HG03135 (cell line): ENCODE results near the gene PLB1.

Source experiments
- ATAC-seq: cut with Tn5 transposase; IDR thresholded peaks from one replicate; pipeline ENCODE4 v1.9.1; 2021; ENCODE audit warnings: mild to moderate bottlenecking, moderate library complexity; ENCODE audit not compliant: unreplicated experiment

Gene PLB1

DNA sequence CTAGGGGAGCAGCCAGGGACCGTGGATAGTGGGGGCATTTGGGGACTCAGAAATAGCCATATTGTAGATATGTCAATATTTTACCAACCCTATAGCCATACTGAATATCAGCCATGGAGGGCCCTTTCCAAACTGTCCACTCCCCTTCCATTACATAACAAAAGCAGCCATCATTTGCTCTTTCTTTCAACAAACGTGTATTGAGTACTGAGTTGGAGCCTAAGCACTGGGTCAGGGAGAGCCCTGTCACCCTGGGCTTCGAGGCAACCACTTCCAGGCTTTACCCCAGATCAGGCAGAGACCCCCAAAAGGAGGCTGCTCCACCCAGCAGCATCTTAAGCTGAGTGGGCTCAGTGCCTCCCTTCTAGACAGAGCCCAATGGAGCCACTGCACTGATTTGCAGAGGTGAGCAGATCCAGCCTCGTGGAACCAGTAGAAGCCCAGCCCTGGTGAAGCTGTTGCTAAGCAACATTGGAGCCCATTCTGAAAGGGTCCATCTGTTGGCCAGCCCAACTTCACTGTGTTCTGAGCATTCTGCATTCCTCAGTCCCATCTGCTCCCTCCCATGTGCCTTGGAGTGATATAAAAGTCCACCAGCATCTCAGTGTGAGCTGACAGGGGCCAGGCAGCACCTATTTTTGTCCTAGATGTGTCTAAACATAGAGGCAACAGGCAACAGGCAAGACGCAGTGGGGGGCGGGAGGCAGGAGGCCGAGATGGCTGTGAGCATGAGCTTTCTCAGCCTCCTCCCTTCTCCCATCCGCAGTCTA is 112.1 kb downstream of the PLB1 start:
- no peak for ATAC-seq

DNA sequence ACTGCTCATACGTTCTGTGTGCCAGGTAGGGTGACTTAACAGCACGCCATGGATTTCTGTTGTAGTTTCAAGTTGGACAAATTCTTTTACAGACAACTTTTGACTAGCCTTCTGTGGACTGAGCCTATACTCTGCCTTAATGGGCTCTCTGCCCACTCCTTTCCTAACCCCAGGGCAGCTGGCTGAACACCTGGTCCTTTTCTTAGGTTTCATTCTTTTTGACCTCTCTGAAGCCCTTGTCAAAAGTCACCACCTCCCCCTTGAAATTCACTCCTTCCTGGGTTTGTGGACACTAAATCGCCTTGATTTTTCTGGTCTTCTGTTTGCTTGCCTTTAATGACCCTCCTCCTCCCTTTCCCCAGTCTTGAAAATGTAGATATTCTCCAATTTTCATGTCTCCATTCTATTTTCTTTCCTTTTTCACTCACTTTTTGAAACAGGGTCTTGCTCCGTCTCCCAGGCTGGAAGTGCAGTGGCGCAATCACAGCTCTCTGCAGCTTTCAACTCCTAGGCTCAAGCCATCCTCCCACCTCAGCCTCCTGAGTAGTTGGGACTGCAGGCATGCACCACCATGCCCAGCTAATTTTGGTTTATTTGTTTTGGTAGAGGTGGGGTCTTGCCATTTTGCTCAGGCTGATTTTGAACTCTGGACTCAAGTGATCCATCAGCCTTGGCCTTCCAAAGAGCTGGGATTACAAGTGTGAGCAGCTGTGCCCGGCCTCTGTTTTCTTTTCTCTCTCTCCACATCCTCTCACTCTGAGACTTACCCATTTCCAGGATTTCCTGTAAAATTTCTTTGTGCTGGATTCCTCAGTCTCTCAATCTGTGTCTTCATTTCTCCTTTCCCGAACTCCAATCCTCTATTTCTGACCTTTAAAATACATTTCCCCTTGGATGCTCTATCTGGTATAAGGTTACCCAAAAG is 112.9 kb downstream of the PLB1 start:
- ATAC-seq: no peak

DNA sequence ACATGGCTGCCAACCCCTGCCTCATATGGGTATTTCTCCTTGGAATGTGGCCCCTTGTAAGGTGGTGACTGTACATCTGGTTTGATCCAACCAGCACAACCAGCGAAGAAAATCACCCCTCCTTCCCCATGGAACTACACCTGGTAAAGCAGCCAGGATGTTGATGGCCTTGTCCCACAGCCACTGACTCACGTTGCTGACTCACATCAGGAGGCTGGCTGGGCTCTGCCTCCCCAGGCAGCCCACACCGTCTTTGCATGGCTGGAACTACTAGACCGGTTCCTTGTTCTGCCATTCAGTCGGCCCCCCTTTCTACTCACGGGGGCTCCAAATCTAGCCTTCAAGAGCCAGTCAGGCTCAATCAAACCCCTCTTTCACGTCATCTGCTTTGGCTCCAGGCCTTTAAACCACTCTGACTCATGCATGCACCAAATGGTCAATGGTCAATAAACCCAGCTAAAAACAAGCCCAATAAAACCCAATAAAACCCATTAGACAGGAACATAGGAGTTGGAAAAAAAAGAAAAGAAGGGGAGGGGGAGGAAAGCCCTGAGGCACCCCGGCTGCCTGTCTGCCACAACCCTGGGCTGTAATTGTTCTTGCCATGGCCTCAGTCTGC is 114.8 kb downstream of the PLB1 start:
- ATAC-seq: no peak

DNA sequence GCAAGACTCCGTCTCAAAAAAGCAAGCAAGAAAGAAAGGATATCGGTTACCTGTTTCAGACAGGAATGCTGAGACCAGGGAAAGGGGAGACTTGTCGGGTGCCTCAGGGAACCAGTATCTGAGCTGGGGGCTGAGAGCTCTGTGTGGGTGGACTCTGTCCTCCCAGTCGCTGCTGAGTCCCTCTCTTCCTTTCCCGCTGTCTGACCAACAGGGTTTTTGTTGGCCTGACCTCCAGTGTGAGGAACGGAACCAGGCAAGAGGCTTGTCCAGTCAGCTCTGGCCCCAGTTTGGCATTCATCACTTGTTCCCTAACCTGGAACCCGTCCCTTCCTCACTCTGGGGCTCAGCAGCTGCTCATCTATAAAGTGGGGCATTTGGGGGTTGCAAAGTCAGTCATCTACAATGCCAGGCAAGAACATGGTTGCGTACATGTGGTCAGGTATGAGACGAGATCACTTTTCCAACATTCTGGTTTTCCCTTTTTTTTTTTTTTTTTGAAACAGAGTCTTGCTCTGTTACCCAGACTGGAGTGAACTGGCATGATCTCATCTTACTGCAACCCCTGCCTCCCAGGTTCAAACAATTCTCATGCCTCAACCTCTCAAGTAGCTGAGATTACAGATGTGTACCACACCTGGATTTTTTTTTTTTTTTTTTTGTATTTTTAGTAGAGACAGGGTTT is 116.4 kb downstream of the PLB1 start:
- ATAC-seq: no peak

DNA sequence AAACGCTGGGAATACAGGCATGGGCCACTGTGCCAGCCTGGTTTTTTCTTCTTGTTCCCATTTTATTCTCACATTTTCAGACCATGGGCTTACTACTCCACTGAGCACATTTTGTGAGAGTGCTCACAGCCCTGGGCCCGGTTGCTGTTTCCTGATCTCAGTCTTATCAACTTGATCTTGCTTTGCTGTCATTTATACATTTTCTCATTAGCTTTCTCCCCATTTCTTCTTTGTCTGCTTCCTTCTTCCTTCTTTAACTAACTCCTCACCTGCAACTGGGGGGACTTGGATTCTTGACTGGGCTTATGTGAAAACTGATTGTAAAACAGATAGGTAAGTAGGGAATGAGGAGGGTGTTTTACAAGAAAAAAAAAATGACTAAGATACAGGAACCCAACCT is 117.3 kb downstream of the PLB1 start:
- no peak for ATAC-seq

DNA sequence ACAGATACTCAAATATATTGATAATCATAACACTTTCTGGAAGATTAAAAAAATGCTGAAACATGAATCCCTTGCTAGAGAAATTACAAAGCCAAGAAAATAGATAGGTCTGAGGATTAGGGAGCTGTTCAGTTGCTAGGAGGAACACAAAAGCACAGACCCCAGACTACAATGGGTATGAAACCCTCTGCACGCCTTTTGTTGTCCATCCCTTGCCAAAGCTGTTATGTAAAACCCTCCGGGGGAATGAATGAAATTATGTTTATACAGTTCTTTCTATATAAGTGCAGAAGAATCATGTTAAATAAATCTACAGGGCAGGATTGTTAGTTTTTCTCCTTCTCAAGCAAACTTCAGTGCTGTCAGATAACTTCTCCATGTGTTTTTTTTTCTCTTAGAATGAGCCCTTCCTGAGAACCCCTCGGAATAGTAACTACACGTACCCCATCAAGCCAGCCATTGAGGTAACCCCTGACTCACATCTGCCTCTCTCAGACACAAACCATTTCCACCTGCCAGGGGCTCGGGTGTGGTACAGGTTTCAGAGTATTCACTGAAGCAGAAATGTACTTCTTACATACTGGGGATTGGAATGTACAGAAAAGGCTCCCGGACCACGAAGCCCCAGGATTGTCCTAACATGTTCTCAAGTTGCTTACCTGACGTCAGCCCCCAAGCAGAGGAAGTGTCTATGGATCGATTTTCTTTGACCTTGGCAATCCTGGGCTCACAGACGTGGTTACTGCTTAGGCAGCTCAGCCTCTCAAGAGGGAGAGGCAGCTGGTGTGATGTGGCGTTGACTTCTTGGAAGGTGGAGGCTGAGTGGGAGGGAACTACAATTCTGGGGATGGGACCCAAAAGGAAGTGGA is 118.0 kb downstream of the PLB1 start:
- ATAC-seq: no peak

DNA sequence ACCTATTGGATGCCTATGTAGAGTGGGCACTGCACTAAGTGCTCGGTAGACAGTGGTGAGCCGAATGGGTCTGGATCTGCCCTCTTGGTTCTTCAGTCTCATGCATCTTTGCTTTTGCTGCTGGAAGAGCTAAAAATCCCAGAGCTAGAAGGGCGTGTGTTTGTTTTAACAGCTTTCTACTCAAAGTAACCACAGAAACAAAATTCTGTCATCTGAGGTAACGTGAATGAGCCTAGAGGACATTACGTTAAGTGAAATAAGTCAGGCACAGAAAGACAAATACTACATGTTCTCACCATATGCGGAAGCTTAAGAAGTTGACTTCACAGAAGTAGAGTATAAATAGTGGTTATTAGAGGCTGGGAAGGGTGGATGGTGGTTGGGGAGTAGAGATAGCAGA is 119.8 kb downstream of the PLB1 start:
- ATAC-seq: no peak

DNA sequence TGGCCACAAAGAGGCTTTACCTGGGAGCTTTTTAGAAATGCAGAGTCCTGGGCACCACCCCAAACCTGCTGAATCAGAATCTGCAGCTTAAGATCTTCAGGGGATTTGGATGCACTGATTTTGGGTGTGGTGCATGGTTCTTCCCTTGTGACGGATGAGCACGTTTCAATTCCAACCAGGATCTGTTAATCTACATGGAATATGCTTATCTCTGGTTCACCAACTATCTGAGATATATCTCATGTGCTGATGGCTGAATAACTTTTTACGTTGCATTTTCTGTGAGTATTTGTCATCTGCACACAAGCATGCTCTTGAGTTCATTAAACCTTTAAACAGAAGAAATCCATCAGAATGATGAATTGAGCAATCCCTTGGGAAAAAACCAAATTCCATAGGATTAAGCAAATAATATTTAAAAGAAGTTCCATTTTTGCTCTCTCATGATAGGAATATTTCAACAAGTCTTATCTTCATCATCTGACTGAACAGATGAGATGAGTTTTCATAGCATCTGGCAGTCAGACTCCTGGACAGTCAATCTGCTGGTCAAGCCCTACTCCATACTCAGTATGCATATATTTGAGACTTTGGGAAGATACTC is 120.6 kb downstream of the PLB1 start:
- no peak for ATAC-seq

DNA sequence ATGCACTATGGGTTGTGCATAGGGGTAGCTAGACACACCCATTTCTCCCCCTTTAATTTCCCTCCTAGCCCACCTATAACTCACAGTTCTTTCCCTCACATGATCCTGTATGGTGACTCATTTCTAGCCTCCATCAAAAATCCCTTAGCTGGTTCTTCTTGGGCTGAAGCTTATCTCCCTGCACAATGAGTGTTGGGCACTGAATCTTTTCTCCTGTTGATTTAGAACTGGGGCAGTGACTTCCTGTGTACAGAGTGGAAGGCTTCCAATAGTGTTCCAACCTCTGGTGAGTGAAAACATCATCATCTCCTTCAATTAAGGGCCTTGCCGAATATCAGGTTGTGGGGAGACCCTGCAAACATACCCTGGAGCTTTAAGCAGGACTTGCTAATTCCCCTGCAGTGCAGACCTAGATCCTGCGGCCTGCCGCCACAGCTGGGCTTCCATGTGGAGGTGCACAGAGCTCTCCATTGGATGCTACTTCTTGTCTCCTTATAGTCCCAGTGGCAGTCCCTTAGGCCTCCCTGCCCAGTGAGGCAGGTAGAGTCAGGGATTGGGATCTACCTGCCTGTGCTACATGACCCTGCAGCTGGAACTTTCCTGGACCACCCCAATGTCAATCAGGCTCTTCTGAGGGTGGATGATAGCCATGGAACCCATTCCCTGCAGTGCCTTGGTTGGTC is 121.8 kb downstream of the PLB1 start:
- ATAC-seq: no peak

DNA sequence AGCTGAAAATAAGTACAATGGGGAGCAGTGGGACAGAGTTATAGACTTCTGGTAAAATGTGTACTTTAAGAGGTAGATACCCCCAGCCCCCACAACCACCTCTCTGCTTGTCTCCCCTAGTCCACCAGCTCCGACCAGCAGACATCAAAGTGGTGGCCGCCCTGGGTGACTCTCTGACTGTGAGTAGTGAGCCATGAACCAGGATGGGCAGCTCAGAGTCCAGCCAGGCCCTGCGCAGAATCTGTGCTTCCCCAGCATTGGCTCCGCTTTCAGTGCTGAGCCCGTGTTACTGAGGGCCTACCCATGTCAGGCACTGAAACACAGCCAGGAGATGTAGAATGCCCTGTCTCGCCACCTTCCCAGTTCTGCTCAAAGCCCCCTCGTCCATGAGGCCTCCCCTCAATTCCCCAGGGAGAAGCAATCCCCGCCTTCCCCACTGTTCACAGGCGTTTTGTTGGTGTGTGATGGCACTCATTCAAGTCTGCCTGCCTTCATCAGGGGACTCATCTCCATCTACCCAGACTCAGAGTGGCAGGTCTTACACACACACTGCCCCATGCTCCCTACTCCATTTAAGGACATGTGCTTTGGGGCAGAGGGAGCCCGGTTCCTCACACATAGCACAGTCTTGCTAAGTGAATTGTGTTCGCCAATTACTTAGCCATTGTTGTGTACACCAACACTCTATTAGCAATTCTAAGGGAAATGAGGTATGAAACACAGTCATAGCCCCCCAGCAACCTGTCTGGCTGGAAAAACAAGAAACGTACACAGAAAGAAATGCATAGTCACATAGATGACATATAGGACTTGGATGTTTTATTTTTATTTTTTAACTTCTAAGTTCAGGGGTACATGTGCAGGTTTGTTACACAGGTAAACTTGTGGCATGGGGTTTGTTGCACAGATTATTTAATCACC is 122.6 kb downstream of the PLB1 start:
- ATAC-seq: no peak

DNA sequence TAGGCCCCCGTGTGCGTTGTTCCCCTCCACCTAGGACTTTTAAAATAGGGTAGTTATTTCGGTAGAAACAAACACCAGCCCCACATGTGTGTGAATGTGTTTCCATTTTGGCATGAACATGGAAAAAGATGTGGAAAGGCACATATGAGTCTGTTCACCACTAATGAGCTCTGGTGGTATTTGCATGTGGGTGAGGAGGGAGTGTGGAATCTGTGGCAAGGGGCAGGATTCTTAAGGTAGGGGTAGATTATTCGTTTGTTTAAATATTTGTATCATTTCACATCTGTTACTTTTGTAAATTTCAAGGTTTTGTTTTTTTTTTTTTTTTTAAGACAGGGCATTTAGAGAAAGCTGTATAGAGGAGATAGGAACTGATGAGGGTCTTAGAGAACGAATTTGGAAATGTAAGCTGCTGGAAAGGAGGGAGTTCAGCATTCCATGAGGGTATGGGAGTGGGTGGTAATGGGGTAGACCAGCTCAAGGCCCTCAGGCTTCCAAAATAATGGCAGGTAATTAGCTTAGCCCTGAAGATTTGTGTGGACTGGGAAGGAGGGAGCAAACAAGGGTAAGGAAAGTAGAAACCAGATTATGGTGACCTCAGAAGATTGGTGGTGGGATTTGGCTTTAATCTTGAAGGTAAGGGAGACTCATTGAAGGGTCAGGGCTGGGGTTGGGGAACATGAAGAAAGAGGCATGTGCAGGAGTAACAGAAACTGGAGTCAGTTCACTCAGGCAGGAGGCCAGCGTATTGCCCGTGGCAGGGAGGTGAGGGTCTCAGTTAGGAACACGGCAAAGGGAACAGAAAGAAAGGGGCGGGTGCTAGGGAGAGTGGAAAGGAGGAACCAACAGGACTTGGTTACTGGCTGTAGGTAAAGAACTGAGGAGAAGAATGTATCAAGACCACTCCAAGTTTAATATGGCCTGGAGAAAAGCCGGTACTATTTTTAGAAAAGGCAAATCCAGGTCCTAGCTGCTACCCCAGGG is 123.6 kb downstream of the PLB1 start:
- no peak for ATAC-seq

DNA sequence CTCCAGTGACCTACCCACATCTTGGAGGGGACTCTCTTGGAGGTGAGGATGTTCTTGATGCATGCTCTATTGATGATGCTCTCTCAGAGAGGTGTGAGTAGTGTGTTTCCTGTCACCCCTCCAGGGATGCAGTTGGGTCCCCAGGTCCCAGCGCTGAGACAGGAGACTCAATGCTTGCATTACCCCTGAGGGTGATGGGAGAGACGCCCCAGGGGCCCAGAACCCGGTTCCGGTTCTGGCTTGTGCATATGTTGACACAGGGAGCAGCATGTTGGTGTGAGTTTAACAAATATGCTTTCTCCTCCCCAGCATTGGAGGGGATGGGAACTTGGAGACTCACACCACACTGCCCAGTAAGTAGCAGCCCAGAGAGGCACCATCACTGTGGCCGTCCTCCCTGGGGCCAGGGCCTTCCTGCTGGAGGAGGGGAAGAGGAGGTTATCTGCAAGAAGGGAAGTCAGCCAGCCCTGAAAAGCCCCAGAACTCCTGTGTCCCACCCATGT is 124.5 kb downstream of the PLB1 start:
- ATAC-seq: no peak

DNA sequence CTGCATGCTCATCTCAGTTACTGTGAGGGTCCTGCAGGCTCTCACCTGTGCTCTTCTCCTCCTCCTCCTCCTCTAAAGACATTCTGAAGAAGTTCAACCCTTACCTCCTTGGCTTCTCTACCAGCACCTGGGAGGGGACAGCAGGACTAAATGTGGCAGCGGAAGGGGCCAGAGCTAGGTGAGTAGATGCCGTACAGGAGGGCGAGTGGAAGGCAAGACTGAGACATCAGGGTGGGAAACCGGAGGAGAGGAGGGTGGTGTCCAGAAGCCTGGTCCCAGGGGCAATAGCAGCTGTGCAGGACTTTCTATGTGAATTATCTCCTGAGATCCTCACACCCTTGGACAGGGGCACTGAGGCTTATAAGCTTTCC is 124.9 kb downstream of the PLB1 start:
- ATAC-seq: no peak

DNA sequence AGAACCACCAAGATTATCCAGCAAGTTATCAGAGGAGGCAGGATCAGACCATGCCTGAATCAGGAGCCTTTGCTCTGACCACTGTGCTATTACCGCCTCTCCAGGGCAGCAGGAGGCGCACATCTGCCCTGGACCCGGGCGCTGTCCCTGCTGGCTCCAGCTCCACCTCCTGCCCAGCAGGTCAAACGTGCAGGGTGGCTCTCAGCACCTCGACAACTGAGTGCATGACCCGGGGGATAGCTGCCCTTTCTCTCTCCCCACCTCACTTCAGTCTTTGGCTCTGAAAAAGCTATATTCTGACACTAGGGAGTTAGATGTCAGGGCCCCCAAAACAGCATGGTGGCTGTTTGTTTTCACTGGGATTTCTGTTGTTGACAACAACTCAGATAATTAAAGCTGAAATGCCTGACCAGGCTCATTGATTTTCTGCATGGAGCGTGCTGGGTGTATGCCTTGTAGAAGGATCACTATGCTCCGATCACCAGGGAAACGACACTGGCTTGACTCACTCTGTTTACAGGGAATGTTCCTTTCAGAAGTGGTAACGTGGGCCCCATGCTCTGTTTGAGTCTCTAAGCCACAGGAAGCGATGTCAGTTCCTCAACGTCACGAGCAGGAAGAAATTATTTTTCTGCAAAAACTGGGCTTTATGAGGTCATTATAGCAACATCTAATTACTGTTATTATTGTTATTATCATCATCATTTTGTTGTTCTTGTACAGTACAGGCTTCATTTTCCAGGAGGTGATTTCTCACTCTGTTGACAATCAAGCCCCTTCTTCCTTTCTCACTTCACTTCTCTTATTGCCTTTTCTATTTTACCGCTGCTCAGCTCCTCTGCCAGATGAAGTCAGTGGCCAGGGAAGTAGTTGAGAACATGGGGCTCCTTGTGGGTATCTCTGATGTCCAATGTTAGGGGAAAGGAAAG is 125.6 kb downstream of the PLB1 start:
- no peak for ATAC-seq

DNA sequence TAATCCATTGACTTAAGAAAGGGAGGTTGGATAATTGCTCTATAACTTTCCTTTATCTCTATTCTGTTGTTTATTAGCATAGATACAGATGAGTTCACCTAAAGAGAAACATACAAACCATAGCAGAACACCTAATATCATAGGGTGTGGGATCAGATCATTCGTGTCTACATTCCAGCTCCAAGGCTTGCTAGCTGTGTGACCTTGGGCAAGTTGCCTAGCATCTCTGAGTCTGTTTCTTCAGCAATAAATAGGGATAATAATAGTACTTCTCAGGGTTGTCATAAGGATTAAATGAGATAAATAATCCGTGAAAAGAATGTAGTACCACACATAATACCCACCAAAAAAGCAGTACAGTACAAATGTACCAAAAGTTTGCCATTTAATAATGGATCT is 126.2 kb downstream of the PLB1 start:
- no peak for ATAC-seq
